BLaER1 (cell line): ENCODE measurements around the gene C2orf78.

Source experiments
- H3K27ac ChIP-seq: shearing (Covaris generic); formaldehyde crosslinking; 2 replicates; pipeline ENCODE4 v1.8.1; 2022
- H3K27me3 ChIP-seq: shearing (Covaris generic); formaldehyde crosslinking; 2 replicates; pipeline ENCODE4 v1.8.1; 2022
- H3K36me3 ChIP-seq: shearing (Covaris generic); formaldehyde crosslinking; 2 replicates; pipeline ENCODE4 v1.8.1; 2022
- H3K4me1 ChIP-seq: shearing (Covaris generic); formaldehyde crosslinking; 2 replicates; pipeline ENCODE4 v1.8.1; 2022
- H3K4me2 ChIP-seq: shearing (Covaris generic); formaldehyde crosslinking; 2 replicates; pipeline ENCODE4 v1.8.1; 2022
- H3K4me3 ChIP-seq: shearing (Covaris generic); formaldehyde crosslinking; 2 replicates; pipeline ENCODE4 v1.8.1; 2022
- H3K9ac ChIP-seq: shearing (Covaris generic); formaldehyde crosslinking; 2 replicates; pipeline ENCODE4 v1.8.1; 2022
- H3K9me3 ChIP-seq: shearing (Covaris generic); formaldehyde crosslinking; 2 replicates; pipeline ENCODE4 v1.8.1; 2022
- H4K20me1 ChIP-seq: shearing (Covaris generic); formaldehyde crosslinking; 2 replicates; pipeline ENCODE4 v1.8.1; 2022
- Cebpa-rat ChIP-seq: shearing (Covaris generic); IDR thresholded peaks from 2 replicates; pipeline ENCODE4 v1.8.1; 2022

C2orf78 gene

DNA sequence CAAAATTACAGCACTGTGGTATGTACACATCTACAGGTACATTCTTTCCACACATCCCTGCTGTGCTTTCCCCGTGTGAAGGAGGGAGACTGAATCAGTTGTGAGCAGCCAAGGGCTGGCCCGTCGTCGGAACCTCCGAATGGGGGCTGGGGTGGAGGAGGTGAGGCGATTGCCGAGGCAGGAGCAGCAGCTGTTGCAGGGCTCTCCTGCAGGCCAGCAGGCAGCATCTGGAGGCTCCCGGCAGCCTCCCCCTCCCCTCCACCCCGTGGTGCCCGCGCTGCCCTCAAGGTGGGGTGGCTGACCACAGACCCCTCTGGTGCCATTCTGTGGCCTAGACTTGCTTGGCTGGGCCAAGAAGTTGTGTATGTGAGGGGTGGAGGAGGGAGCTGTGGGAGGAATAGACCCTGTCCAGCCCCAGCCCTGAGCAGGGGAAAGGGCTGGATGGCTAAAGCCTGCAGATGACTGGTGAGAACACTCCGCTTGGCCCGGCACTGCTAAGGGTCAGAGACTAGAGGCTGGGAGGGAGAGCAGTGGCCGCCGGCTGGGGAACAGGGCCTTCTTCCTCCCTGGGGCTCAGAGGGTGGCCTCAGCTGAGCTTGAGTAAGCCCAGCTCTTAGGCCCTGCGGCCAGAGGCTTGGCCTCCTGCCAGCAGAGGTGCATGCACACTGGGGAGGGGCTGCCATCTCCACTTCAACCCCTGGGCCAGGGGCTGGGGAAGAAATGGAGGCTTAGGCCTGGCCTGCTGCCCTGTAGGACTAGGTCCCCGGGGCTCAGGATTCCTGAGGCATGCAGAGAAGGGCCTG lies 52.4 kb downstream of the C2orf78 start:
- H3K4me1 ChIP-seq = peaks cover 12% of the 10 kb centered on the region
- TF ChIP-seq Cebpa-rat = no peak
- H3K36me3 ChIP-seq = peaks cover 80% of the 10 kb centered on the region
- no peak overlapping the region for H3K4me3 ChIP-seq
- H3K9ac ChIP-seq = no peak overlapping the region
- no peak overlapping the region for H3K27ac ChIP-seq
- peaks cover 8% of the 10 kb centered on the region; the same call in 1 of the 2 replicates for H3K9me3 ChIP-seq
- no peaks in the 10 kb centered on the region for H3K27me3 ChIP-seq
- peaks cover 23% of the 10 kb centered on the region; the same call in 1 of the 2 replicates for H4K20me1 ChIP-seq
- H3K4me2 ChIP-seq = no peak overlapping the region

DNA sequence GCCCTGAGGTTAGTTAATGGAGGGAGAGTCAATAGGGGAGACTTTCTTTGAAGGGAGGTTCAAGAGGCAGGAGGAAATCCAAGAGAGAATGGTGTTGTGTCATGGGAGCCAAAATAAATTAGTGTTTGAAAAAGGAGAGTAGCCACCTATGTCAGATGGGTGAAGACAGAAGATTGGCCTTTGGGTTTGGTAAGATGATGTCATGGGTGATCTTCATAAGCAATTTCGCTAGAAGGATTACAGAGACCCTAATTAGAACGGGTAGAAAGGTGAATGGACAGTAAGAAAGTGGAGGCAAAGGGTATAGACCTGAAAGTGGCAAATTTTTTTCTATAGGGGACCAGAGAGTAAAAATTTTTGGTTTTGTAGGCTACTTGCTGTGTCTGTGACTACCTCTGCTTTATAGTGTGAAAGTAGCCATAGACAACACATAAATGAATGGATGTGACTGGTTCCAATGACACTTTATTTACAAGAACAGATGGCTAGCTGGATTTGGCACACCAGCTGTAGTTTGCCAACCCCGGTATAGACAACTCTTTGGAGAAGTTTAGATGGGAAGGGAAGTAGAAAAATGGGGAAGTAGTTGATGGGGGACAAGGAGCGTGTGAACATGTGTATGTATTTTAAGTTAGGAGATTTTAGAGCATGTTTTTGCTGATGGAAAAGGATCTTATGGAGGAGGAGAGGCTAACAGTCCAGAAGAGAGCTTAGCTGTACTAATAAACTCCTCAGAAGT lies 54.0 kb downstream of the C2orf78 start:
- H3K4me3 ChIP-seq = no peak overlapping the region
- no peak for TF ChIP-seq Cebpa-rat
- H3K9ac ChIP-seq = no peak overlapping the region
- H3K4me1 ChIP-seq = peaks cover 2% of the 10 kb centered on the region
- no peak overlapping the region for H3K27ac ChIP-seq
- H4K20me1 ChIP-seq = peaks cover 37% of the 10 kb centered on the region
- H3K36me3 ChIP-seq = peaks cover 79% of the 10 kb centered on the region
- H3K4me2 ChIP-seq = no peak overlapping the region
- H3K9me3 ChIP-seq = peaks cover under 1% of the 10 kb centered on the region; the same call in 1 of the 2 replicates
- no peaks in the 10 kb centered on the region for H3K27me3 ChIP-seq

GRCh38 chr2:73838889-73839534 lies 55.0 kb downstream of the C2orf78 start:
- Histone ChIP-seq H3K27me3 (no peaks in the 10 kb centered on the region), H3K4me1 (no peaks in the 10 kb centered on the region), H3K4me2 (no peak overlapping the region), H4K20me1 (peaks cover 37% of the 10 kb centered on the region), H3K4me3 (no peak overlapping the region), H3K36me3 (peaks cover 73% of the 10 kb centered on the region), H3K9ac (no peak overlapping the region), H3K9me3 (no peaks in the 10 kb centered on the region), H3K27ac (no peak overlapping the region)
- no peak for TF ChIP-seq Cebpa-rat

DNA sequence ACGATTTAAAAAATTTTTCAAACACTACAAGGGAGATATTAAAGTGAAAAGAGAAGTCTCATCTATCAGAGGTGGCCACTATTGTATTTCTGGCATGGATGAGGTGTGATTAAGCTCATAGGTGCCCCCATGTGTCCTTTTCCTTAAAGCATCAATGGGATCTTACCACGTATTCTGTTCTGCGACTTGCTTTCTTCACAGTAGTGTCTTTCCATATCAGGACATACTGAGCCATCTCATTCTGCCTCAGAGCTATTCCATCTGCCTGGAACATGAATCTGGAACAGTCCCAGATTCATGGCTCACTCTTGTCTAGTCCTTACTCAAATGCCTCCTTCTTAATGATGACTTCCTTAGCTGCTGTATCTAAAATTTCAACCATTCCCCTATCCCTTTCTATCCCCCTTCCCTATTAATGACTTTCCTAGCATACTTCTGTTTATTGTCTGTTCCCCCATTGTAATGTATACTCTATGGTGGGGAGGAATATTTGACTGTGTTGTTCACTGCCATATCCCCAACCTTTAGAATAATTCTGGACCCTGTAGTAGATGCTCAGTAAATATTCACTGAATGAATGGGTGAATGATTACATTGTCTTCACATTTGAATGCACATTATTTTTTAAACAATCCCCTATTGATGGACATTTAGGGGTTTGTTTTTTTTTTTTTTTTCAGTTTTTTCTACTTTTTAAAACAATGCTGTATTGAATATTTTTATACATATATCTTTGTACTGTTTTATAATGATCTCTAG lies 55.8 kb downstream of the C2orf78 start:
- no peak for TF ChIP-seq Cebpa-rat
- Histone ChIP-seq H3K9ac (no peak overlapping the region), H3K27me3 (no peaks in the 10 kb centered on the region), H3K9me3 (no peaks in the 10 kb centered on the region), H4K20me1 (peaks cover 37% of the 10 kb centered on the region), H3K27ac (no peak overlapping the region), H3K4me2 (no peak overlapping the region), H3K4me3 (no peak overlapping the region), H3K4me1 (no peaks in the 10 kb centered on the region), H3K36me3 (peaks cover 74% of the 10 kb centered on the region)

DNA sequence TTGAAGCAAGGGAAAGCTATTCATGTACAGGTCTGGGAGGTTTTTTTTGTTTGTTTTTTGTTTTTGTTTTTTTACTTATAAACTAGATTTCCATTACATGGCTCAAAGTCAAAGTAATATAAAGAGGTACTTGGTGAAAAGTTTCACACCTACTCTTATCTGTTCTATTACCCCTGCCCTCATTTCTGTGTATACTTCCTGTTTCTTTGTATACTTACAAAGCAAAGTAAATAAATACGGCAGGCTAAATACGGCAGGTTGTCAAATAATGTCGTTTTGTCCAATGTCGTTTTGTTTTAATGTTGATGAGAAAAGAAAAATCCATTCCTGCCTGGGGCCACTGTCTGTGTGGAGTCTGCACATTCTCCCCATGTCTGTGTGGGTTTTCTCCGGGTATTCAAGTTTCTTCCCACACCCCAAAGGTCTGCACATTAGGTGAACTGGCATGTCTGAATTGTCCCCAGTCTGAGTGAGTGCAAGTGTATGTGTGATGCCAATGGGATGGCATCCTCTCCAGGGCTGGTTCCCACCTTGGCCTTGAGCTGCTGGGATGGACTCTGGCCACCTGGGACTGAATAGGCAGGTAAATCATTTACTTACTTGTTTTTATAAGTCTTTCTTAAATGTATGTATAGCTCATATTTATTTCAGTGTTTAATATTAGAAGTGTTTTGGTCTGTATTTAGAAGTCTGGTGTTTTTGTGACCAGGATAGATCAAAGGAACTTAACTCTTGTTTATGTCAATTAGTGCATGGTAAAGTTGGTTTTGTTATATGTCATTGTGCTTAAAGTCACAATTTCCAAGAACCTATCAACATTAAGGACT lies 58.1 kb downstream of the C2orf78 start:
- Histone ChIP-seq H3K36me3 (peaks cover 74% of the 10 kb centered on the region), H3K27me3 (no peaks in the 10 kb centered on the region), H3K27ac (no peak overlapping the region), H3K9ac (no peak overlapping the region), H3K4me2 (no peak overlapping the region), H3K4me1 (no peaks in the 10 kb centered on the region), H3K4me3 (no peak overlapping the region), H4K20me1 (peaks cover 29% of the 10 kb centered on the region), H3K9me3 (no peaks in the 10 kb centered on the region)
- TF ChIP-seq Cebpa-rat = no peak

- Histone ChIP-seq H3K36me3 (peaks cover 78% of the 10 kb centered on the region), H4K20me1 (peaks cover 29% of the 10 kb centered on the region), H3K27ac (no peak overlapping the region)
Observed at GRCh38 chr2:73842739-73843019, 58.7 kb downstream of the C2orf78 start.

GRCh38 chr2:73844087-73844486 lies 60.1 kb downstream of the C2orf78 start:
- H3K4me3 ChIP-seq = no peak overlapping the region
- H4K20me1 ChIP-seq = peaks cover 15% of the 10 kb centered on the region
- H3K27me3 ChIP-seq = no peaks in the 10 kb centered on the region
- no peak overlapping the region for H3K9ac ChIP-seq
- H3K9me3 ChIP-seq = no peaks in the 10 kb centered on the region
- H3K27ac ChIP-seq = no peak overlapping the region
- H3K4me1 ChIP-seq = no peaks in the 10 kb centered on the region
- no peak overlapping the region for H3K4me2 ChIP-seq
- no peak for TF ChIP-seq Cebpa-rat
- peaks cover 89% of the 10 kb centered on the region for H3K36me3 ChIP-seq

More at GRCh38 chr2:73842739-73843019, 58.7 kb downstream of the C2orf78 start:
- Histone ChIP-seq H3K9ac (no peak overlapping the region), H3K4me2 (no peak overlapping the region), H3K4me1 (no peaks in the 10 kb centered on the region), H3K27me3 (no peaks in the 10 kb centered on the region), H3K4me3 (no peak overlapping the region), H3K9me3 (no peaks in the 10 kb centered on the region)
- TF ChIP-seq Cebpa-rat = no peak

DNA sequence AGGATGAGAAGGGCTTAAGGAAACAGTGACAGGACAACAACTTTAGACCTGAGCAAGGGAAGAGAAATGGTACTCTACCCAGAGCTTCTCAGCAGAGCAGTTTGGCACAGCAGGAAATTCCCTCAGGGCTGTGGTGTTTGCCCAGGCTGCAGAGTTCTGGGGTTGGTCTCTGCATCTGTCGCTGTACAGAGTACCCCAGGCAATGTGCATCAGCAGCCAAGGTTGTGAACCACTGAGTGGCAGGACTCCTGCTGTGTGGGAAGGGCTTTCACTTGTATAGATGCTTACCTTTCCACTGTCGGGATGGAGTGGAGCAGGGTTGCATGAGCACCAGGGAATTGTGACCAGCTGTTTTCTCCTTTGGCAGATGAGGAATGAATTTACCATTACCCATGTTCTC lies 66.0 kb downstream of the C2orf78 start:
- no peaks in the 10 kb centered on the region for H3K9me3 ChIP-seq
- H3K27ac ChIP-seq = no peak overlapping the region
- no peak overlapping the region for H3K4me3 ChIP-seq
- H3K4me1 ChIP-seq = no peaks in the 10 kb centered on the region
- no peak overlapping the region for H3K9ac ChIP-seq
- TF ChIP-seq Cebpa-rat = no peak
- peaks cover 100% of the 10 kb centered on the region for H3K36me3 ChIP-seq
- no peaks in the 10 kb centered on the region for H4K20me1 ChIP-seq
- no peaks in the 10 kb centered on the region for H3K27me3 ChIP-seq
- H3K4me2 ChIP-seq = no peak overlapping the region

DNA sequence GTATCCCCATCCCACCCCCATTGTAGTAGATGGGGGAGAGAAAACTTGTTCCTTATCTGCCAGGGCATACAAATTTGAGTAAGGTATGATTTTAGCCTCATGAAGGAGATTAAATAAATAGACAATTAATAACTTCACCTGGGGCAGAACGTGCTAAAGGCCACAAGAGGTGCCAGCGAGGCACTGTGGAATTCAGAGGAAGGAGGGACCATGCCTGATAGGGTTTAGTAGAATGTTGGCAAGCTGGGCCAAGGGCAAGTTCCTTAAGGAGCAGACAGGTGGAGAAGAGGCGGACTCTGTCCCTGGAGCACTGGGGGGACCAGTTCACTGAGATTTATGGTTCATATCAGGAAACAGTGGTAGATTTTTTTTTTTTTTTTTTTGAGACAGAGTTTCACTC lies 67.3 kb downstream of the C2orf78 start:
- no peak overlapping the region for H3K27ac ChIP-seq
- H3K9ac ChIP-seq = no peak overlapping the region
- no peaks in the 10 kb centered on the region for H3K9me3 ChIP-seq
- peaks cover 100% of the 10 kb centered on the region for H3K36me3 ChIP-seq
- no peak overlapping the region for H3K4me3 ChIP-seq
- H3K4me2 ChIP-seq = no peak overlapping the region
- H4K20me1 ChIP-seq = no peaks in the 10 kb centered on the region
- TF ChIP-seq Cebpa-rat = no peak
- no peaks in the 10 kb centered on the region for H3K27me3 ChIP-seq
- no peaks in the 10 kb centered on the region for H3K4me1 ChIP-seq
